ENCODE results near the gene RNF11. TPM values are rescaled to one million over a fixed set of nuclear protein-coding genes. Genes with fewer than 3 reads are reported as not detected.
"Not testable (repeated sequence)": the region's sequence is repeated elsewhere in the genome, so short reads cannot be mapped to it uniquely, and the experiment has no call there.

Gene RNF11
- total and polyA plus RNA-seq, 4 donors, result 24.1 to 102 (median 48.7) TPM

- TF ChIP-seq CTCF (IDR thresholded peaks at IDR 0.05; ENCODE audit: low read depth, low read length, missing input control) (no peak), NR2F2 (IDR thresholded peaks at IDR 0.05) (no peak), YY1 (IDR thresholded peaks at IDR 0.05) (no peak), EGR1 (IDR thresholded peaks at IDR 0.05; ENCODE audit: low read depth in 2 of 2) (no peak), RAD21 (IDR thresholded peaks at IDR 0.05) (no peak), ATF3 (IDR thresholded peaks at IDR 0.05) (no peak), HNF4G (IDR thresholded peaks at IDR 0.05) (no peak), HNF4A (conservative IDR thresholded peaks at IDR 0.05) (no peak)
Observed at GRCh38 chr1:51247499-51247898, 11.4 kb downstream of the RNF11 start (continued).

DNA sequence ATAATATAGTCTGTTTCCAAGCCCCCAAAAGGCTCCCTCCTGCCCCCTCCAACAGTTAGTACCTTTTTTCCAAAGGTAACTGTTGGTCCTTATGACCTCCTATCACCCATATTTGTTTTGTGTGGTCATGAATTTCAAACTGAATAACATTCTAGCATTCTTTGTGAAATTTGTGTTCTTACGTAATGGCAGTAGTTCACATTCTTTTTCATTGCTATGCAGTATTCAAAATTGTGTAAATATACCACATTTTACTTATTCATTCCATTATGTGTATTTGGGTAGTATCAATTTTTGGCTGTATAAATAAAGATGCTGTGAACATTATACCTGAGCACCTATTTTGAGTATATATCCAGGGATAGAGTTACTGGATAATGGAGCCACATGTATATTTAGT is 13.4 kb downstream of the RNF11 start:
- Histone ChIP-seq H3K9ac (ENCODE audit: low read depth in 1 of 2, low read length in 2 of 2) (no peak overlapping the region), H3K27ac (ENCODE audit: low read depth in 1 of 2, low read length in 2 of 2) (no peak overlapping the region), H3K36me3 (ENCODE audit: control insufficient read depth in 4 of 4, insufficient read depth in 3 of 4, low read depth in 1 of 4, low read length in 3 of 4) (no peaks in the 10 kb centered on the region), H3K4me1 (ENCODE audit: control insufficient read depth in 4 of 4, insufficient read depth in 4 of 4, low read length in 3 of 4) (peaks cover 3 to 16% (median 8%) of the 10 kb centered on the region in 4 donors), H3K4me3 (ENCODE audit: low read depth in 1 of 3, low read length in 3 of 3) (no peak overlapping the region), H3K27me3 (ENCODE audit: control insufficient read depth in 4 of 4, insufficient read depth in 4 of 4, low read length in 3 of 4) (no peaks in the 10 kb centered on the region), H3K9me3 (ENCODE audit: control insufficient read depth in 4 of 4, low read length in 3 of 4) (no peaks in the 10 kb centered on the region)
- DNase-seq (ENCODE audit: low spot score), result no peak
- TF ChIP-seq GABPA (IDR thresholded peaks at IDR 0.05 in 1 of 2, conservative IDR thresholded peaks at IDR 0.05 in 1 of 2) (no peak), TAF1 (conservative IDR thresholded peaks at IDR 0.05) (no peak), RXRA (IDR thresholded peaks at IDR 0.05) (no peak), ZBTB33 (IDR thresholded peaks at IDR 0.05) (no peak), JUND (IDR thresholded peaks at IDR 0.05) (no peak), HNF4G (IDR thresholded peaks at IDR 0.05) (no peak), EGR1 (IDR thresholded peaks at IDR 0.05; ENCODE audit: low read depth in 2 of 2) (no peak), SP1 (IDR thresholded peaks at IDR 0.05) (no peak), HNF4A (conservative IDR thresholded peaks at IDR 0.05) (no peak), CTCF (IDR thresholded peaks at IDR 0.05; ENCODE audit: low read depth, low read length, missing input control) (no peak), RAD21 (IDR thresholded peaks at IDR 0.05) (no peak), FOXA1 (IDR thresholded peaks at IDR 0.05) (no peak), FOXA2 (IDR thresholded peaks at IDR 0.05) (no peak)
- TF ChIP-seq, protein P1, sequence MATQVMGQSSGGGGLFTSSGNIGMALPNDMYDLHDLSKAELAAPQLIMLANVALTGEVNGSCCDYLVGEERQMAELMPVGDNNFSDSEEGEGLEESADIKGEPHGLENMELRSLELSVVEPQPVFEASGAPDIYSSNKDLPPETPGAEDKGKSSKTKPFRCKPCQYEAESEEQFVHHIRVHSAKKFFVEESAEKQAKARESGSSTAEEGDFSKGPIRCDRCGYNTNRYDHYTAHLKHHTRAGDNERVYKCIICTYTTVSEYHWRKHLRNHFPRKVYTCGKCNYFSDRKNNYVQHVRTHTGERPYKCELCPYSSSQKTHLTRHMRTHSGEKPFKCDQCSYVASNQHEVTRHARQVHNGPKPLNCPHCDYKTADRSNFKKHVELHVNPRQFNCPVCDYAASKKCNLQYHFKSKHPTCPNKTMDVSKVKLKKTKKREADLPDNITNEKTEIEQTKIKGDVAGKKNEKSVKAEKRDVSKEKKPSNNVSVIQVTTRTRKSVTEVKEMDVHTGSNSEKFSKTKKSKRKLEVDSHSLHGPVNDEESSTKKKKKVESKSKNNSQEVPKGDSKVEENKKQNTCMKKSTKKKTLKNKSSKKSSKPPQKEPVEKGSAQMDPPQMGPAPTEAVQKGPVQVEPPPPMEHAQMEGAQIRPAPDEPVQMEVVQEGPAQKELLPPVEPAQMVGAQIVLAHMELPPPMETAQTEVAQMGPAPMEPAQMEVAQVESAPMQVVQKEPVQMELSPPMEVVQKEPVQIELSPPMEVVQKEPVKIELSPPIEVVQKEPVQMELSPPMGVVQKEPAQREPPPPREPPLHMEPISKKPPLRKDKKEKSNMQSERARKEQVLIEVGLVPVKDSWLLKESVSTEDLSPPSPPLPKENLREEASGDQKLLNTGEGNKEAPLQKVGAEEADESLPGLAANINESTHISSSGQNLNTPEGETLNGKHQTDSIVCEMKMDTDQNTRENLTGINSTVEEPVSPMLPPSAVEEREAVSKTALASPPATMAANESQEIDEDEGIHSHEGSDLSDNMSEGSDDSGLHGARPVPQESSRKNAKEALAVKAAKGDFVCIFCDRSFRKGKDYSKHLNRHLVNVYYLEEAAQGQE (IDR thresholded peaks at IDR 0.05), result no peak
- WGBS, result 91% methylated on average over 1 of the region's 1 CpG

DNA sequence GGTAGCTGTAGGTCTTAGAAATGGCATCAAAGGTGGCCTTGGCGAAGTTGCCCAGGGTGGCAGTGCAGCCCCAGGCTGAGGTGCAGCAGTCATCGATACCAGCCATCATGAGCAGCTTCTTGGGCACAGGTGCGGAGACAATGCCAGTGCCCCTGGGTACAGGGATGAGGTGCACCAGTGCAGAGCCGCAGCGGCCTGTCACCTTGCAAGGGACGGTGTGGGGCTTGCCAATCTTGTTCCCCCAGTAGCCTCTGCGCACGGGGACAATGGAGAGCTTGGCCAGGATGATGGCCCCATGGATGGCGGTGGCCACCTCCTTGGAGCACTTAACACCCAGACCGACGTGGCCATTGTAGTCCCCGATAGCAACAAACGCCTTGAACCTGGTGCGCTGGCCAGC is 14.7 kb downstream of the RNF11 start:
- H3K9ac ChIP-seq (ENCODE audit: low read depth in 1 of 2, low read length in 2 of 2), result not testable (repeated sequence)

DNA sequence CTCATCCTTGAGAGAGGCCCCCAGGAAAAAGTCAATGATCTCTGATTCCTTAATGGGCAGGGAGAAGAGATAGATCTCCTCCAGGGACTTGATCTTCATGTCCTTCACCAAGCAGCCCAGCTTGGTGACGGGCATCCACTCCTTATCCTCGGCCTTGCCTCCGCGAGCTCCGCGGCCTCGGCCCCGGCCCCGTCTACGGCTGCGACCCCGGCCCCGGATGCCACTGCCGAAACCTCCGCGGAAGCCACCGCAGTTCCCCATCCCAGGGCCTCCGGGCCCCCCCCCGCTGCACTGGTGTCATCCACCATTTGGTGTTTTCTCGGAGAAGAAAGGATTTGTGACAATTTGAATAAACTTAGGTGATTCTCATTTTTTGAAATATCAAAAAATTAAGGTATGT is 15.1 kb downstream of the RNF11 start:
- not testable (repeated sequence) for H3K9me3 ChIP-seq (ENCODE audit: control insufficient read depth in 4 of 4, low read length in 3 of 4); H3K27me3 ChIP-seq (ENCODE audit: control insufficient read depth in 4 of 4, insufficient read depth in 4 of 4, low read length in 3 of 4); H3K9ac ChIP-seq (ENCODE audit: low read depth in 1 of 2, low read length in 2 of 2); H3K4me3 ChIP-seq (ENCODE audit: low read depth in 1 of 3, low read length in 3 of 3); H3K36me3 ChIP-seq (ENCODE audit: control insufficient read depth in 4 of 4, insufficient read depth in 3 of 4, low read depth in 1 of 4, low read length in 3 of 4); H3K27ac ChIP-seq (ENCODE audit: low read depth in 1 of 2, low read length in 2 of 2); DNase-seq (ENCODE audit: low spot score)
- 98% methylated on average over 20 of the region's 20 CpGs for WGBS
- peaks cover 1 to 27% (median 15%) of the 10 kb centered on the region in 4 donors for H3K4me1 ChIP-seq (ENCODE audit: control insufficient read depth in 4 of 4, insufficient read depth in 4 of 4, low read length in 3 of 4)

More for the DNA sequence above, 14.7 kb downstream of the RNF11 start:
- H3K27me3 ChIP-seq (ENCODE audit: control insufficient read depth in 4 of 4, insufficient read depth in 4 of 4, low read length in 3 of 4); DNase-seq (ENCODE audit: low spot score); H3K9me3 ChIP-seq (ENCODE audit: control insufficient read depth in 4 of 4, low read length in 3 of 4); H3K27ac ChIP-seq (ENCODE audit: low read depth in 1 of 2, low read length in 2 of 2); H3K4me3 ChIP-seq (ENCODE audit: low read depth in 1 of 3, low read length in 3 of 3); H3K36me3 ChIP-seq (ENCODE audit: control insufficient read depth in 4 of 4, insufficient read depth in 3 of 4, low read depth in 1 of 4, low read length in 3 of 4): not testable (repeated sequence)
- over 99% methylated on average over 14 of the region's 14 CpGs for WGBS
- H3K4me1 ChIP-seq (ENCODE audit: control insufficient read depth in 4 of 4, insufficient read depth in 4 of 4, low read length in 3 of 4), result peaks cover 1 to 26% (median 15%) of the 10 kb centered on the region in 4 donors
